Loucy (cell line): ENCODE data around the gene SSTR5.

ENCODE experiments used
- H2AFZ ChIP-seq: fragments of 200-600 bp; sonication (generic); 2 replicates; pipeline ENCODE4 v1.6.0; 2016; ENCODE audit warnings: antibody characterized with exemption, mild to moderate bottlenecking, low read length, moderate library complexity
- H3F3A ChIP-seq: fragments of 200-600 bp; 2 replicates; pipeline ENCODE4 v1.6.0; 2016; ENCODE audit warnings: antibody characterized with exemption, low read depth, mild to moderate bottlenecking
- H3K27me3 ChIP-seq: fragments of 200-600 bp; sonication (generic); 2 replicates; pipeline ENCODE4 v1.6.1; 2014; ENCODE audit warnings: low read length, mild to moderate bottlenecking; ENCODE audit not compliant: insufficient read depth, poor library complexity, severe bottlenecking
- H3K36me3 ChIP-seq: fragments of 200-600 bp; sonication (generic); 2 replicates; pipeline ENCODE4 v1.6.1; 2016; ENCODE audit warnings: low read length; ENCODE audit not compliant: insufficient read depth
- H3K4me1 ChIP-seq: fragments of 200-600 bp; sonication (generic); 2 replicates; pipeline ENCODE4 v1.5.1; 2014; ENCODE audit warnings: low read length, mild to moderate bottlenecking; ENCODE audit not compliant: insufficient read depth, poor library complexity, severe bottlenecking
- H3K4me2 ChIP-seq: fragments of 200-600 bp; sonication (generic); 2 replicates; pipeline ENCODE4 v1.6.0; 2014; ENCODE audit warnings: antibody characterized with exemption, low read length, low read depth, mild to moderate bottlenecking; ENCODE audit not compliant: poor library complexity, severe bottlenecking
- H3K4me3 ChIP-seq: fragments of 200-600 bp; sonication (generic); 2 replicates; pipeline ENCODE4 v1.5.1; 2014; ENCODE audit warnings: low read length, mild to moderate bottlenecking, mixed read lengths; ENCODE audit not compliant: poor library complexity, severe bottlenecking
- H3K79me2 ChIP-seq: fragments of 200-600 bp; sonication (generic); 2 replicates; pipeline ENCODE4 v1.6.1; 2014; ENCODE audit warnings: low read length; ENCODE audit not compliant: insufficient read depth
- H3K9ac ChIP-seq: fragments of 200-600 bp; sonication (generic); 2 replicates; pipeline ENCODE4 v1.6.0; 2014; ENCODE audit warnings: mild to moderate bottlenecking, low read depth, low read length, moderate library complexity; ENCODE audit not compliant: poor library complexity, severe bottlenecking
- H3K9me2 ChIP-seq: fragments of 200-600 bp; sonication (generic); replicated peaks from 2 replicates; pipeline ENCODE4 v1.6.1; 2016; ENCODE audit warnings: low read depth, low read length, mixed read lengths
- H3K9me3 ChIP-seq: fragments of 200-600 bp; sonication (generic); 2 replicates; pipeline ENCODE4 v1.6.1; 2014; ENCODE audit warnings: mild to moderate bottlenecking, antibody characterized with exemption, low read length, low read depth; ENCODE audit not compliant: insufficient read depth
- H4K20me1 ChIP-seq: fragments of 200-600 bp; sonication (generic); 2 replicates; pipeline ENCODE4 v1.6.0; 2014; ENCODE audit warnings: antibody characterized with exemption, low read length, mild to moderate bottlenecking; ENCODE audit not compliant: insufficient read depth, poor library complexity, severe bottlenecking
- EZH2phosphoT487 ChIP-seq: fragments of 200-600 bp; IDR thresholded peaks from 2 replicates; pipeline ENCODE4 v1.6.1; 2018; ENCODE audit warnings: antibody characterized with exemption, mild to moderate bottlenecking, moderate library complexity, borderline replicate concordance
- TF ChIP-seq, protein P1 (sequence below): fragments of 200-600 bp; sonication (generic); conservative IDR thresholded peaks from 2 replicates; pipeline ENCODE4 v1.5.1; 2014; ENCODE audit warnings: mild to moderate bottlenecking, antibody characterized with exemption, low read length

SSTR5 gene

DNA sequence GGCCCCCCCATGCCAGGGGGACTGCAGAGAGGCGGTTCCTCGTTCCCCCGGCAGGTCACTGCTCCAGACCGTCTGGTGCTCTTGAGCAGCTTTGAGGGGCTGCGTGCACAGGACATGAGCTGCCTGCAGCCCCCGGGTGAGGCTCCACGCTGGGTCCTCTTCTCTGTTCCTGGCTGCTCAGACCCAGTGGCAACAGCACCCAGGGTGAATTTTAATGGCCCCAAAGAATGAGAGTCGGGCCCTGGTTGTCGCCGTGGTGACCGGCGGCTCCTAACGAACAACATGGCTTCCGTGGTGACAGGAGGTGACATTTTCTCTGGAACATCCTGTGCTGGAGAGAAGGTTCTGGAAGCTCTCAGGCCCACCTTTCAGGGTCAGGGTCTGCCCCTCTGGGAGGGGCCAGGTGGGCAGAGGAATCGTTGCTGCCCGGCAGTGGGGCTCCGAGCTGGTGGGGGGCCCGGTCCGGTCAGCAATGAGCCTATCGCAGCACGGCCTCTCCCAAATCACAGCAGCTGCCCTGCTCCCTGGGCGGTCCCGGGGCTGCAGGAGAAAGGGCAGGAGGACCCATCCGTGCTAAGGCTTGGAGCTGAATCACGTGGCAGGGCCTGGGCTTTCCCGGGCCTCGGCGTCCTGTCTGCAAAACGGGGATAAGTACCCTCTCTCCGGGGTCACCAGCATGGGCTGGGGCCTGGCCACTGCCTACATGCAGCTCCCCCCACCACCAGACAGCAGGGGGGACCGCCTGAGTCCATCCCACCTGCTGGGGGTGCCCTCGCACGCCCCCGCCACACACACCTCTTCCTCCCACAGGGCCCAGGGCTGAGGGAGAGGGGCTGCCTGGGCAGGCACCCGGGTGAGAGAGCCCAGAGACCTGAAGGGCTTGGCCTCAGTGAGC is 26.9 kb downstream of the SSTR5 start:
- Histone ChIP-seq H3K4me2 (no peak overlapping the region), H3K79me2 (no peaks in the 10 kb centered on the region), H3K36me3 (no peaks in the 10 kb centered on the region), H3K9me2 (no peaks in the 10 kb centered on the region), H3F3A (no peaks in the 10 kb centered on the region), H3K4me1 (no peaks in the 10 kb centered on the region), H4K20me1 (no peaks in the 10 kb centered on the region), H2AFZ (no peak overlapping the region), H3K9me3 (no peaks in the 10 kb centered on the region), H3K4me3 (no peak overlapping the region), H3K9ac (no peak overlapping the region), H3K27me3 (no peaks in the 10 kb centered on the region)
- TF ChIP-seq, protein P1, sequence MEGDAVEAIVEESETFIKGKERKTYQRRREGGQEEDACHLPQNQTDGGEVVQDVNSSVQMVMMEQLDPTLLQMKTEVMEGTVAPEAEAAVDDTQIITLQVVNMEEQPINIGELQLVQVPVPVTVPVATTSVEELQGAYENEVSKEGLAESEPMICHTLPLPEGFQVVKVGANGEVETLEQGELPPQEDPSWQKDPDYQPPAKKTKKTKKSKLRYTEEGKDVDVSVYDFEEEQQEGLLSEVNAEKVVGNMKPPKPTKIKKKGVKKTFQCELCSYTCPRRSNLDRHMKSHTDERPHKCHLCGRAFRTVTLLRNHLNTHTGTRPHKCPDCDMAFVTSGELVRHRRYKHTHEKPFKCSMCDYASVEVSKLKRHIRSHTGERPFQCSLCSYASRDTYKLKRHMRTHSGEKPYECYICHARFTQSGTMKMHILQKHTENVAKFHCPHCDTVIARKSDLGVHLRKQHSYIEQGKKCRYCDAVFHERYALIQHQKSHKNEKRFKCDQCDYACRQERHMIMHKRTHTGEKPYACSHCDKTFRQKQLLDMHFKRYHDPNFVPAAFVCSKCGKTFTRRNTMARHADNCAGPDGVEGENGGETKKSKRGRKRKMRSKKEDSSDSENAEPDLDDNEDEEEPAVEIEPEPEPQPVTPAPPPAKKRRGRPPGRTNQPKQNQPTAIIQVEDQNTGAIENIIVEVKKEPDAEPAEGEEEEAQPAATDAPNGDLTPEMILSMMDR, result no peak
- no peak for TF ChIP-seq EZH2phosphoT487

DNA sequence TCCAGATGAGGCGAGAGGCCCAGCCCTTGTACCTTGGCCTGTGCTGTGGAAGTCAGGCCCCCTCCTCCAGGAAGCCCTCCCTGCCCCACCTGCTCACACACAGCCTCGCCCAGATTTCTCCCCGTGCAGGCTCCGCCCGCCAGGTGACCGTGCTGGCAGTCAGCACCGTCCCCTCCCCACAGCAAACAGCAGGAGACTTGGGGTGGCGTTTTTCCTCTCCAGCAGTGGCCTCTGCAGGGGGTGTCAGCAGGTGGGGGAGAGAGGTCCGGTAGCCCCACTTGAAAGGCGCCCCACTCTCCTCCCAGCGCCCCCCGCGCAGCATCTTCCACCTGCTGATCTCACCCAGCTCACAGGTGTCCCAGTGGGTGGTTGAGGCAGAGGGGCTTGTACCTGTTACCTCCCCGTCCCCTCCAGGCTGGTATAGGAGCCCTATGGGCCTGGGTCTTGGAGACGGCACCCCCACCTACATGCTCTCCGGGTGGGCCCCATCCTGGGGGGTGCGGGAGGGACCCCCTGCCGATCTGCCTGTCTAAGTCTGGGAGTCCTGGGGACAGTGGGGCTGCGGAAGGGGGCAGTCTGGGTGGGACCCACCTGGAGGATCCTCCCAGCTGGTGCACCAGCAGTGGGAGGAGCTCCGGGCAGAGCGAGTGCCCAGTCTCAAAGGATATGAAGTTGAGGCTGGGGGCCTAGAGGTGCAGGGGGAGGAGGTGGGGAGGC is 27.7 kb downstream of the SSTR5 start:
- H3K79me2 ChIP-seq, result no peaks in the 10 kb centered on the region
- H3K9me2 ChIP-seq, result no peaks in the 10 kb centered on the region
- H3K4me1 ChIP-seq, result no peaks in the 10 kb centered on the region
- no peaks in the 10 kb centered on the region for H3K27me3 ChIP-seq
- H3K9me3 ChIP-seq, result no peaks in the 10 kb centered on the region
- no peak overlapping the region for H3K4me3 ChIP-seq
- H4K20me1 ChIP-seq, result no peaks in the 10 kb centered on the region
- no peaks in the 10 kb centered on the region for H3F3A ChIP-seq
- no peak overlapping the region for H3K4me2 ChIP-seq
- no peaks in the 10 kb centered on the region for H3K36me3 ChIP-seq
- H2AFZ ChIP-seq, result no peak overlapping the region
- no peak for TF ChIP-seq EZH2phosphoT487
- TF ChIP-seq, protein P1, result no peak
- H3K9ac ChIP-seq, result no peak overlapping the region

DNA sequence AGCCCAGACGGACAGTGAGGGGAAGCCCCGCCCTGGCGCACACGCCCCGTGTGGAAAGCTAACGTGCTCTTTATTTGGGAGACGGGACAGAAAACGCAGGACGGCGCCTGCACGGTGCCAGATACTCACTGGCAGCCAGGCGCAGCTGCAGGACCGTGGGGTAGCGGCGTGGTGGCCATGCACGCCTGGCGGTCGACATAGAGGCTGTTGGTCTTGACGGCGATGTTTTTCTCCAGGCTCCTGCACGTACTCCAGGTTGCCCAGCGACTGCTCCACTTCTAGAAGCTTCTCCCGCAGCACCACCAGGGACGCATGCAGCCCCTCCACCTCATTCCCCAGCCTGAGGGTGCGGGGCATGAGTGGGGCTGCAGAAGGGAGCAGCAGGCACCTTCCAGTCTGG is 28.6 kb downstream of the SSTR5 start:
- H3K4me3 ChIP-seq, result no peak overlapping the region
- no peaks in the 10 kb centered on the region for H3K9me2 ChIP-seq
- no peaks in the 10 kb centered on the region for H4K20me1 ChIP-seq
- no peaks in the 10 kb centered on the region for H3K79me2 ChIP-seq
- H3K9ac ChIP-seq, result no peak overlapping the region
- H3K4me1 ChIP-seq, result no peaks in the 10 kb centered on the region
- no peaks in the 10 kb centered on the region for H3F3A ChIP-seq
- no peak overlapping the region for H3K4me2 ChIP-seq
- H3K27me3 ChIP-seq, result no peaks in the 10 kb centered on the region
- no peaks in the 10 kb centered on the region for H3K9me3 ChIP-seq
- H2AFZ ChIP-seq, result no peak overlapping the region
- H3K36me3 ChIP-seq, result no peaks in the 10 kb centered on the region
- no peak for TF ChIP-seq EZH2phosphoT487
- TF ChIP-seq, protein P1, result no peak
